HepG2 (cell line): ENCODE results near the gene PGPEP1. TPM values are rescaled to one million over a fixed set of nuclear protein-coding genes. Genes with fewer than 3 reads are reported as not detected.

Experiments
- ATRX ChIP-seq: sonication (generic); formaldehyde crosslinking; IDR thresholded peaks from 2 replicates; pipeline ENCODE4 v1.4.0; 2020; ENCODE audit warnings: missing genetic modification reagents, borderline replicate concordance
- CBX1 ChIP-seq: IDR thresholded peaks from one replicate; pipeline ENCODE4 v1.6.1; 2016; ENCODE audit warnings: antibody characterized with exemption, low read depth
- CBX2 ChIP-seq, 2 experiments: fragments of 200-600 bp in 1 of 2; sonication (generic); formaldehyde crosslinking in 1 of 2; IDR thresholded peaks; 2 replicates each; pipeline versions ENCODE4 v1.7.0 to v1.8.1; 2018 to 2022; ENCODE audit warnings: low read depth in 2 of 2, low read length in 1 of 2, mild to moderate bottlenecking in 1 of 2, missing genetic modification reagents in 1 of 2
- CENPX ChIP-seq: sonication (generic); formaldehyde crosslinking; IDR thresholded peaks from 2 replicates; pipeline ENCODE4 v1.9.0; 2021; ENCODE audit warnings: mild to moderate bottlenecking, missing genetic modification reagents, moderate library complexity
- HNF1B ChIP-seq: sonication (generic); formaldehyde crosslinking; IDR thresholded peaks from 2 replicates; pipeline ENCODE4 v1.5.1; 2020; ENCODE audit warnings: mild to moderate bottlenecking, moderate library complexity, missing genetic modification reagents
- KLF6 ChIP-seq: IDR thresholded peaks from 2 replicates; pipeline ENCODE4 v1.8.0; 2016; ENCODE audit warnings: missing biosample characterization, missing genetic modification reagents
- MXD4 ChIP-seq: IDR thresholded peaks from 2 replicates; pipeline ENCODE4 v1.6.1; 2016; ENCODE audit warnings: mild to moderate bottlenecking, missing biosample characterization, missing genetic modification reagents
- MXI1 ChIP-seq: IDR thresholded peaks from 3 replicates; pipeline ENCODE4 v1.6.1; 2012; ENCODE audit warnings: low read depth, low read length, inconsistent platforms, borderline replicate concordance
- NCOA5 ChIP-seq: sonication (generic); formaldehyde crosslinking; IDR thresholded peaks from 2 replicates; pipeline ENCODE4 v1.4.0; 2020; ENCODE audit warnings: missing genetic modification reagents
- RFX5 ChIP-seq: IDR thresholded peaks from 2 replicates; pipeline ENCODE4 v1.6.1; 2011; ENCODE audit warnings: low read depth, low read length, improper control_type of control experiment
- SALL1 ChIP-seq: sonication (generic); formaldehyde crosslinking; IDR thresholded peaks from 2 replicates; pipeline ENCODE4 v1.8.0; 2022; ENCODE audit warnings: mild to moderate bottlenecking, missing genetic modification reagents
- SP1 ChIP-seq, 2 experiments: fragments of 450-650 bp in 1 of 2; sonication (generic) in 1 of 2; formaldehyde crosslinking in 1 of 2; IDR thresholded peaks; 2 replicates each; pipeline versions ENCODE4 v1.4.0 to v1.6.1; 2016 to 2020; ENCODE audit warnings: missing genetic modification reagents in 1 of 2
- TBL1XR1 ChIP-seq: fragments of 150-350 bp; IDR thresholded peaks from 2 replicates; pipeline ENCODE4 v1.6.1; 2014; ENCODE audit warnings: borderline replicate concordance, low read length; ENCODE audit not compliant: partially characterized antibody
- WIZ ChIP-seq: sonication (generic); formaldehyde crosslinking; IDR thresholded peaks from 2 replicates; pipeline ENCODE4 v1.5.1; 2020; ENCODE audit warnings: mild to moderate bottlenecking, missing genetic modification reagents
- ZBTB42 ChIP-seq: sonication (generic); formaldehyde crosslinking; IDR thresholded peaks from 2 replicates; pipeline ENCODE4 v1.5.0; 2020; ENCODE audit warnings: mild to moderate bottlenecking, missing genetic modification reagents
- ZNF276 ChIP-seq: sonication (generic); formaldehyde crosslinking; IDR thresholded peaks from 2 replicates; pipeline ENCODE4 v1.4.0; 2020; ENCODE audit warnings: mild to moderate bottlenecking, low read depth, missing genetic modification reagents
- ZNF484 ChIP-seq: sonication (generic); formaldehyde crosslinking; IDR thresholded peaks from 2 replicates; pipeline ENCODE4 v1.5.1; 2020; ENCODE audit warnings: mild to moderate bottlenecking, low read depth, missing genetic modification reagents, borderline replicate concordance
- ZNF704 ChIP-seq: sonication (generic); formaldehyde crosslinking; IDR thresholded peaks from 2 replicates; pipeline ENCODE4 v1.8.1; 2023; ENCODE audit warnings: mild to moderate bottlenecking, inconsistent platforms, moderate library complexity, missing genetic modification reagents, borderline replicate concordance
- ZNF891 ChIP-seq: sonication (generic); formaldehyde crosslinking; IDR thresholded peaks from 2 replicates; pipeline ENCODE4 v1.5.0; 2020; ENCODE audit warnings: mild to moderate bottlenecking, missing genetic modification reagents
- polyA plus RNA-seq, 8 experiments: library from polyadenylated mRNA; depleted of rRNA in 3 of 8; stranded (reverse) in 7 of 8; unstranded in 1 of 8; fragments of >200 nt; fragmentation: Illumina TruSeq in 4 of 8; extraction: Trizol in 4 of 8; gene quantifications; 2 replicates each; pipeline versions ENCODE4 v1.2.1 to v1.2.3, GENCODE V29; 2011 to 2016; ENCODE audit warnings: low read depth in 4 of 8, missing spikeins in 1 of 8, mixed read lengths in 1 of 8; ENCODE audit not compliant: insufficient read depth in 1 of 8
- total RNA-seq, 5 experiments: library from RNA; depleted of rRNA; stranded (reverse); fragments of >200 nt; fragmentation: Illumina TruSeq; extraction: Trizol; gene quantifications; 2 replicates each; pipeline ENCODE4 v1.2.3, GENCODE V29; 2016; ENCODE audit warnings: low read depth in 1 of 5
- TF ChIP-seq, protein P1 (sequence below): sonication (generic); formaldehyde crosslinking; IDR thresholded peaks from 2 replicates; pipeline ENCODE4 v1.5.0; 2020; ENCODE audit warnings: mild to moderate bottlenecking, missing genetic modification reagents

PGPEP1 gene
- total and polyA plus RNA-seq, 2 of the 13 experiments (the other 11 are each of a cell fraction or from before 2014, with no cell fraction given): 53.1 to 56.6 TPM

- TF ChIP-seq ZNF704 (CRISPR knock-in tag): no peak
- TF ChIP-seq MXI1: peak; percentile 65; the same call in 1 of the 3 replicates
- TF ChIP-seq ZBTB42: no peak
- TF ChIP-seq ATRX (CRISPR knock-in tag): no peak
- TF ChIP-seq HNF1B: peak; percentile 71; the same call in 1 of the 2 replicates
- TF ChIP-seq CBX1: peak; percentile 52
- TF ChIP-seq SP1 (IDR thresholded peaks at IDR 0.05): no peak
- no peak for TF ChIP-seq SP1 (CRISPR knock-in tag; IDR thresholded peaks at IDR 0.05)
- 0 out of 2 replicates have a peak, but pooled peaks have one; percentile 60 for TF ChIP-seq ZNF276
- TF ChIP-seq MXD4: no peak
- TF ChIP-seq, protein P1, sequence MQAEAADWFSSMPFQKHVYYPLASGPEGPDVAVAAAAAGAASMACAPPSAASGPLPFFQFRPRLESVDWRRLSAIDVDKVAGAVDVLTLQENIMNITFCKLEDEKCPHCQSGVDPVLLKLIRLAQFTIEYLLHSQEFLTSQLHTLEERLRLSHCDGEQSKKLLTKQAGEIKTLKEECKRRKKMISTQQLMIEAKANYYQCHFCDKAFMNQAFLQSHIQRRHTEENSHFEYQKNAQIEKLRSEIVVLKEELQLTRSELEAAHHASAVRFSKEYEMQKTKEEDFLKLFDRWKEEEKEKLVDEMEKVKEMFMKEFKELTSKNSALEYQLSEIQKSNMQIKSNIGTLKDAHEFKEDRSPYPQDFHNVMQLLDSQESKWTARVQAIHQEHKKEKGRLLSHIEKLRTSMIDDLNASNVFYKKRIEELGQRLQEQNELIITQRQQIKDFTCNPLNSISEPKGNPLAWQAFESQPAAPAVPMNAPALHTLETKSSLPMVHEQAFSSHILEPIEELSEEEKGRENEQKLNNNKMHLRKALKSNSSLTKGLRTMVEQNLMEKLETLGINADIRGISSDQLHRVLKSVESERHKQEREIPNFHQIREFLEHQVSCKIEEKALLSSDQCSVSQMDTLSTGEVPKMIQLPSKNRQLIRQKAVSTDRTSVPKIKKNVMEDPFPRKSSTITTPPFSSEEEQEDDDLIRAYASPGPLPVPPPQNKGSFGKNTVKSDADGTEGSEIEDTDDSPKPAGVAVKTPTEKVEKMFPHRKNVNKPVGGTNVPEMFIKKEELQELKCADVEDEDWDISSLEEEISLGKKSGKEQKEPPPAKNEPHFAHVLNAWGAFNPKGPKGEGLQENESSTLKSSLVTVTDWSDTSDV (CRISPR knock-in tag): no peak
- no peak for TF ChIP-seq NCOA5 (CRISPR knock-in tag)
- no peak for TF ChIP-seq WIZ
- no peak for TF ChIP-seq CBX2 (IDR thresholded peaks at IDR 0.05; ENCODE audit: low read depth, low read length)
- no peak for TF ChIP-seq CBX2 (CRISPR knock-in tag; IDR thresholded peaks at IDR 0.05; ENCODE audit: low read depth)
- no peak for TF ChIP-seq CENPX
- no peak for TF ChIP-seq ZNF484 (CRISPR knock-in tag)
- no peak for TF ChIP-seq ZNF891 (CRISPR knock-in tag)
- no peak for TF ChIP-seq RFX5
- peak; percentile 80 for TF ChIP-seq SALL1 (CRISPR knock-in tag)
- TF ChIP-seq KLF6 (CRISPR knock-in tag): no peak
- TF ChIP-seq TBL1XR1: no peak
These were observed 35.7 kb upstream of the PGPEP1 start (continued) for GRCh38 chr19:18304458-18305310.
